ENCODE measurements around the gene RPSA.
"Not testable (repeated sequence)": the region's sequence is repeated elsewhere in the genome, so short reads cannot be mapped to it uniquely, and the experiment has no call there.

Gene RPSA

GRCh38 chr3:39420543-39420942 lies 14.0 kb downstream of the RPSA start:
- DNase-seq, result no peak

- DNase-seq, result no peak
Observed at GRCh38 chr3:39423436-39423970, 17.0 kb downstream of the RPSA start.

- no peak for DNase-seq
Observed at GRCh38 chr3:39426312-39426711, 19.8 kb downstream of the RPSA start.

- DNase-seq, result no peak
Observed at GRCh38 chr3:39427506-39427905, 21.0 kb downstream of the RPSA start.

DNA sequence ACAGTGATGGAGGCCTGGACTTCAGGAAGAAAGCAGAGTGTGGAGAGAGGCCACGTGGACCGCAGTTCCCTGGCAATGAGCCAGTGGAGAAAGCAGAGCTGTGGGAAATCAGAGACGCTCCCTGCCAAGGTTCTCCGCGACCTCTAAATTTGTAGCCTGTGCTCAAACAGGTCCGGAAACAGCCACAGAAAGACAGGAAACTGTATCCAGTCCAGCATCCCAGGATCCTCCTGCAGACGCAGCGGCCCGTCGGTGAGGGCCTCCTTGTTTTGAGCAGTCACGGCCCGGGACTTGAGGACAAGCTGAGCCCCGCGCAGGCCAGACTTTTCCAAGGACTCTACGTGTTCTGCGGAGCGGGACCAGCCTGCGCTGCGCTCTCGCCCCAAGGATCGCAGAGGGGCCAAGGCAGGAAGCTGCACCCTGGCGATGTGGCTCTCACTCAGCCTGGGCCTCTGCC lies 22.3 kb downstream of the RPSA start:
- no peak for DNase-seq

- no peak for DNase-seq
Observed at GRCh38 chr3:39429466-39429865, 22.9 kb downstream of the RPSA start.

DNA sequence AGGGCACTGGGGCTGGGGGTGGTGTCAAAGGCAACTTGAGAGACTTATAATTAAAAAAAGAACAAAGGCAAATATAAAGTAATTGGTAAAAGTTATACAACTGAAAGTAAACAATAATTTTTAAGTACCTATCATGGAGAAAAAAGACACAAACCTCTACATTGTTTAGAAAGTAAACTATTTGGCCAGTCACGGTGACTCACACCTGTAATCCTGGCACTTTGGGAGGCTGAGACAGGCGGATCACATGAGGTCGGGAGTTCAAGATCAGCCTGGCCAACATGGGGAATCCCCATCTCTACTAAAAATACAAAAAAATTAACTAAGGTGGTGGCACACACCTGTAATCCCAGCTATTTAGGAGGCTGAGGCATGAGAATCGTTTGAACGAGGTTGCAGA lies 25.8 kb downstream of the RPSA start:
- DNase-seq, result no peak

DNA sequence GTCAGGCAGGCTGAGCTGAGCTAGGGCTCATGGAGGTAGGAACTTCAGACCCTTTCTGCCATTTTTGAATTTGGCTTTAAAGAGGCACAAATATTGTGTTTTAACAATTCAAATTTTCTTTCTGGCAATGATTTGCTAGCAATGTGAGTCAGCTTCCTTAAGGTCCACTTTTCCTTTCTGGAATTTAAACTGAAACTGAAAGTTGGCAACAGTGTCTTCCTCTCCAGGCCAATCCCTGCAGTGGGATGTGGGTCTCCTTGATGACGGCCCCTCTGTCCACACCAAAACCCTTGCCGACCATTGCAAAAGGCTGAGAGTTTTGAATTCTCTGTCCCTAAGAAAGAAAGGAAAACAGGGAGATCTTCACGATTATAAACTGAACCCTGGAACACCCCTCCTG lies 27.1 kb downstream of the RPSA start:
- no peak for DNase-seq

GRCh38 chr3:39434574-39434973 lies 28.1 kb downstream of the RPSA start:
- no peak for DNase-seq

DNA sequence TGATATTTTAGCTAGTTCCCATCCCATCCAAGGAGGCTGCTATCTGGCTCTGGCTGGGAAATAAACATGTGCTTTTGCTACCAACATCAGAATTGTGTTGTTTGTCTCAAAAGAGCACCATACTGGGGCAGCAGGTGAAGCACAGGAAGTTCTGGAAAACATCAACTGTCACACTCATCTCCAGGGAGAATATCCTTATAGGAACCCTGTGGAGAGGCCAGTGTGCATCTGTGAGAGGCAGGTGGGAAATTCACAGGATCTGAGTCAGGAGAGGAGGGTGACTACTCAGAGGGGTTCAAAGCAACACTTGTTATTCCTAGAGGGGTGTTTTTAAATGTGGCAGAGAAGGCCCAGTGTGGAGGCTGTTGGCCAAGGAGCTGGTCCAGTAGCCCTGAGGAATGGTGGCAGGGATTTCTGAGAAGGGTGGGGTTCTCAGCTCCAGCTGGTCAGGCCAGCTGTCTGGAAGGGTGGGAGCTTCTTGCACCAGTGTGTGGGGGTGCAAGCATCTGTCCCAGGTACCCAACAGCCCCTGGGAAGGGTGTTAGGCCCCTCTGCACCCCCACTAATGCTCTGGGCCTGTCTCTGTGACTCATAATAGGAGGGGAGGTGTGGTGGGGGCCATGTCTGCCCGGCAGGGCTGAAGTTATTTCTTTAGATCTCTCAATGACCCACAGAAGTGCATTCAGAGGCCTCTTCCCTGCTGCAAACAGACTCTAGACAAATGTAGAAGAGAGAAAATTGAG lies 28.7 kb downstream of the RPSA start:
- no peak for DNase-seq

- no peak for DNase-seq
Observed at GRCh38 chr3:39438880-39439279, 32.4 kb downstream of the RPSA start.

- no peak for DNase-seq
Observed at GRCh38 chr3:39440316-39440715, 33.8 kb downstream of the RPSA start.

DNA sequence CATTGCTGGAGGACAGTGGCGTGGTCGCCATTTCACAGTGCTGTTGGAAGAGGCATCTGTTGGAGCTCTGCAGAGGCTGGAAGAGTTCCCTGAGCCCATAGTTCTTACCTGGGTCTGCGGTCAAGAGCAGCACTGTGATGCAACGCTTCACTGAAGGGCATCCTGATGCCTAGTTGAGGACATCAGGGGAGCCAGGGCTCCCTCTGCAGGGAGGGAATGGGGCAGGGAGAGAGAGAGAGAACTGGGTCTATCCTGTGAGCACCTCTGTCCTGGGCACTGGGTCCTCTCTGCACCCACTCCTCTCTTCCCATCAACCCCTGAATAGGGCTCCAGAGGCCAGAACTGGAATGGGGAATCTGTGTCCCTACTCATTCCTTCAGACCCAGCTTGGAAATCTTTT lies 37.0 kb downstream of the RPSA start:
- no peak for DNase-seq

DNA sequence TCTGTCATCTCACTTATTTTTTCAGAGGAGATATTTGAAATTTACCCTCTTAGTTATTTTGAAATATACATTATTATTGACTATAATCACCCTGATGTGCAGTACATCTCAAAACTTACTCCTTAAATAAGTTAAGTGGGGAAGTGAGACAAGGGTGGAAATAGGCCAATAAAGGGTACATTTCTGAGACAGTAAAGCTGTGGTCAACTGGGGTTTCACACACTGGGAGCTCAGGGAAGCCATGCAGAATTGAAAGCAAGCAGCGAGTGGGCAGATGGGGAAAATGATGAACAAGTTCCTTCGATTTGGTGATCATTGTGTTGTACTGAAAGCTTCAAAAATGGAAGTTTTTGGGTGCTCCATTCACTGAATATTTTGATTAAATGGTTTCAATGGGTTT lies 39.4 kb downstream of the RPSA start:
- DNase-seq, result no peak

- DNase-seq, result no peak
Observed at GRCh38 chr3:39446444-39446843, 39.9 kb downstream of the RPSA start.

GRCh38 chr3:39447637-39448483 lies 41.3 kb downstream of the RPSA start:
- peak in 4 of 5 donors; percentile 20 to 55 (median 48) for DNase-seq

DNA sequence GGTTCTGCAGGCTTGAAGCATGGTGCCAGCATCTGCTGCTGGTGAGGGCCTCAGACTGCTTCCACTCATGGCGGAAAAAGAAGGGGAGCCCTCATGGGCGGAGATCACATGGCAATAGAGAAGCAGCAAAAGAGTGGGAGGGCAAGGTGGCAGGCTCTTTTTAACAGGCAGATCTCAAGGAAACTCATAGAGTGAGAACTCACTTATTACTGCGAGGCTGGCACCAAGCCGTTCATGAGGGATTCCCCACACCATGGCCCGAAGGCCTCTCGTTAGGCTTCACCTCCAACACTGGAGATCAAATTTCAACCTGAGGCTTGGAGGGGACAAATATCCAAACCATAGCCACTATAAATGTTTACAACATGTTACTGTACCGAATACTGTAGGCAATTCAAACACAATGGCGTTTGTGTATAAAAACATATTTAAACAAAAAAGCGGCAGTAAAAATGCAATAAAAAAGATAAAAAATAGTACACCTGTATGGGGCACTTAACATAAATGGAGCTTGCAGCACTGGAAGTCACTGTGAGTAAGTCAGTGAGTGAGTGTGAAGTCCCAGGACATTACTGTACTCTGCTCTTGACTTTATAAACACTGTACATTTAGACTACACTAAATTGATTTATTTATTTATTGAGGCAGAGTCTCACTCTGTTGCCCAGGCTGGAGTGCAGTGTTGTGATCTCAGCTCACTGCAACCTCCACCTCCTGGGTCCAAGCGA lies 42.1 kb downstream of the RPSA start:
- DNase-seq, result no peak

- DNase-seq, result no peak
Observed at GRCh38 chr3:39449796-39450195, 43.3 kb downstream of the RPSA start.

- DNase-seq, result no peak
Observed at GRCh38 chr3:39453134-39453533, 46.6 kb downstream of the RPSA start.

DNA sequence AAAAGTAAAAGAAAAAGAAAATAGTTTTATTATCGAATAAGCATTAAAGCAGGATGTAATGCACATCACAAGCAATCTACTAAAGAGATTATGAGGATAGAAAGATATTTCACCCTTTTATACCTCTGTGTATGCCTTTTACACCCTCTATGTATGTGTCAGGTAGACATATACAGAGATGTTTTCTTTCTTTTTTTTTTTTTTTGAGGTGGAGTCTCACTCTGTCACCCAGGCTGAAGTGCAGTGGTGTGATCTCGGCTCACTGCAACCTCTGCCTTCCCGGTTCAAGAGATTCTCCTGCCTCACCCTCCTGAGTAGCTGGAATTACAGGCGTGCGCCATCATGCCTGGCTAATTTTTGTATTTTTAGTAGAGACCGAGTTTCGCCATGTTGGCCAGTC lies 47.4 kb downstream of the RPSA start:
- not testable (repeated sequence) for DNase-seq

GRCh38 chr3:39454591-39455217 lies 48.2 kb downstream of the RPSA start:
- no peak for DNase-seq

DNA sequence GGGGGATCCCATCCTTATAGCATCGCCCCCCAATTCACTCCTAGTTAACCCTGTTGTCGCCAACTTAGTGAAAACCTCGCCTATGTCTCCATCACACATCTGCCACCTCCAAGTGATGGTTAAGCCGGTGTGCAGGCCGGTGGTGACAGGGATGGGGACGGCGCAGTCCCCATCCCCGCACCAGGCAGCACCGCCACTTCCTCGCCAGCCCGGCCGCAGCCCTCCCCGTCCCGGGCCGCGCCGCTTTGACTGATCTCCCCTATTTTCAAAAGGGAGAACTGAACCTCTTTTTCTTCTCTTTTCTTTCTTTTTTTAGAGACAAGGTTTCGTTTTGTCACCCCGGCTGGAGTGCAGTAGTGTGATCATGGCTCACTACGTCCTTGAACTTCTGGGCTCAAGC lies 49.6 kb downstream of the RPSA start:
- no peak for DNase-seq

GRCh38 chr3:39457361-39457760 lies 50.8 kb downstream of the RPSA start:
- DNase-seq, result no peak
